NCI-H187 (cell line): Measurements from ENCODE around the gene CENPC.
"Not testable (repeated sequence)": the region's sequence is repeated elsewhere in the genome, so short reads cannot be mapped to it uniquely, and the experiment has no call there.

Source experiments
- DNase-seq, 2 experiments: peaks; one replicate each; lab custom pipeline; 2025; lab: John Stamatoyannopoulos, UW

The CENPC gene

GRCh38 chr4:67466751-67467150 lies 78.6 kb downstream of the CENPC start:
- no peak for DNase-seq

- DNase-seq = no peak
These were observed 79.6 kb downstream of the CENPC start for GRCh38 chr4:67465763-67466052.

DNA sequence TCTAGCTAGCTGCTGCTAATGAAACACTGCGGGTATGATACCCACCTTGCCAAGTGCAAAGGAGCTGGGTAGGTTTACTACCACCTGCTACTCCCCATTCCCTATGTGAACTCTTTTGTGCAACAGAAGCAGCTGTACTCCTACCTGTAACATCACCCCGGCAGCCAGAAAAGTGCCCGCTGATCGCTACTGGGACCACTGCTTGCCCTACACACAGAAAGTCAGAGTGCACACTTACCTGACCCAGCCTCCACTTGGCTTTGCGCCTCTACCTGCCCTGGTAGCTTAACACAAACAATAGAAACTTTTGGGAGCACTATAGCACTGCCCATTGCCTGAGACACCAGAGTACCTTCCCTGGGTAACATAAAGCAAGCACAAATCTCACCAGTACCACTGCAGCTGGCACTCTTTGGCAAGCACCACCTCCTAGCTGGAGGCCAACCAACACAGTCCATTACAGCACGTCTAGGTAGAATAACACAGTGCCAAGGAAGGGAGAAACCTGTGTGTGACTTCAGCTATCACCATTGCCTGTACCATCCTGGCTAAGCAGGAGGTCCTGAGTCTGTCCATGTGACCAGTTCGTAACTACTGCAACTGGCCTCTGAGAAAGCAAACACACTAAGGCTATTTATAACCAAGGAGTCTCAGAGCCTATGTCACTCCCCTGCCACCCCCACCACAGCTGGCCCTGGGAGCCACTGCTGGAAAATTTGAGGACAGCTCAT lies 80.1 kb downstream of the CENPC start:
- DNase-seq = no peak

- no peak for DNase-seq
These were observed 84.7 kb downstream of the CENPC start for GRCh38 chr4:67460574-67460973.

DNA sequence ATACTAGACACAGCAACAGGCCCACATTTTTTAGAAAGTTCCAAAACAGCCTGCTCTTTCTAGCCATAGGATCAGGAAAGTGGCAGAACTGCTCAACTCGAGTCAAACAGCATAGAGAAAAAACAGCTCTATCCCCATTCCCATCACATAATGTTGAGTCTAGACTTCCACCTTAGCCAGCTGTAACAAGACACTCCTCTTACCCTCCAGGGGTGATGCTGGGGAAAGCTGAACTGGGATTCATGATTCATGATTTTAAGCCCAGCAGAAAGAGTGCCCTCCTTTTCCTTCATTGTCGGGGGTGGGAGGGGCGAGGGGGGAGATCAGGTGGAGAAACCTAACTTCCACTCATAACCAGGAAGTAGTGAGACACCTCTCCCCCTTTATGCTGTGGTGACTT lies 86.1 kb downstream of the CENPC start:
- no peak for DNase-seq

DNA sequence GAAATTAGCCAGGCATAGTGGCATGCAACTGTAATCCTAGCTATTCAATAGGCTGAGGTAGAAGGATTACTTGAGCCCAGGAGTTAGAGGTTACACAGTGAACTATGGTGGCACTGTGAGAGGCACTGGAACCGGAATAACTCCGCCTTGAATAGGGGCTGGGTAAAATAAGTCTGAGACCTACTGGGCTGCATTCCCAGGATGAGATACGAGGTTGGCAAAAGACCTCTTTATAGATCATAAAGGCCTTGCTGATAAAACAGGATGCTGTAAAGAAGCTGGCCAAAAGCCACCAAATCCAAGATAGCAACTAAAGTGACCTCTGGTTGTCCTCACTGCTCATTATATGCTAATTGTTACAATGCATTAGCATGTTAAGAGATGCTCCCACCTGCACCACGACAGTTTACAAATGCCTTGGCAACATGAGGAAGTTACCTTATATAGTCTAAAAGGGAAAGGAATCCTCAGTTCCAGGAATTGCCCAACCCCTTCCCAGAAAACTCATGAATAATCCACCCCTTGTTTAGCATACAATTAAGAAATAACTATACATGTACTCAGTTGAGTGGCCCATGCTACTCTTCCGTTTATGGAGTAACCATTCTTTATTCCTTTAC lies 88.6 kb downstream of the CENPC start:
- DNase-seq = no peak

DNA sequence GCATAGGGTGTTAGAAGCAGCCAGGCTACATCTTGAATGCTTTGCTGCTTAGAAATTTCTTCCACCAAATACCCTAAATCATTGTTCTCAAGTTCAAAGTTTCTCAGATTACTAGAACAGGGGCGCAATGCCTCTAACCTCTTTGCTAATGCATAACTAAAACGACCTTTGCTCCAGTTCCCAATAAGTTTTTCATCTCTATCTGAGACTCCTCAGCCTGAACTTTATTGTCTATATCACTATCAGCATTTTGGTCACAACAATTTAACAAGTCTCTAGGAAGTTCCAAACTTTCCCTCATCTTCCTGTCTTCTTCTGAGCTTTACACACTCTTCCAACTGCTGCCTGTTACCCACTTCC lies 92.5 kb downstream of the CENPC start:
- DNase-seq = not testable (repeated sequence)

GRCh38 chr4:67452100-67452845 lies 93.0 kb downstream of the CENPC start:
- DNase-seq = no peak

GRCh38 chr4:67451464-67451863 lies 93.8 kb downstream of the CENPC start:
- no peak for DNase-seq

GRCh38 chr4:67448621-67449020 lies 96.7 kb downstream of the CENPC start:
- DNase-seq = no peak

DNA sequence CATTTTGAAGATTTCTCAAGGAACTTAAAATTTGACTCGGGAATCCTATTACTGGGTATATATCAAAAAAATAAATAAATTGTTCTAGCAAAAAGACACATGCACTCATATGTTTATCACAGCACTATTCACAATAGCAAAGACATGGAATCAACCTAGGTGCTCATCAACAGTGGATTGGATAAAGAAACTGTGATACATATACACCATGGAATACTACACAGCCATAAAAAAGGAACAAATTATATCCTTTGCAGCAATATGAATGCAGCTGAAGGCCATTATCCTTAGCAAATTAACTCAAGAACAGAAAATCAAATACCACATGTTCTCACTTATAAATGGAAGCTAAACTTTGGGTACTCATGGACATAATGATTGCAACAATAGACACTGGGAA lies 97.4 kb downstream of the CENPC start:
- DNase-seq = no peak

- DNase-seq = no peak
These were observed 98.5 kb downstream of the CENPC start for GRCh38 chr4:67446811-67447210.

GRCh38 chr4:67445881-67446280 lies 99.4 kb downstream of the CENPC start:
- DNase-seq = not testable (repeated sequence)

DNA sequence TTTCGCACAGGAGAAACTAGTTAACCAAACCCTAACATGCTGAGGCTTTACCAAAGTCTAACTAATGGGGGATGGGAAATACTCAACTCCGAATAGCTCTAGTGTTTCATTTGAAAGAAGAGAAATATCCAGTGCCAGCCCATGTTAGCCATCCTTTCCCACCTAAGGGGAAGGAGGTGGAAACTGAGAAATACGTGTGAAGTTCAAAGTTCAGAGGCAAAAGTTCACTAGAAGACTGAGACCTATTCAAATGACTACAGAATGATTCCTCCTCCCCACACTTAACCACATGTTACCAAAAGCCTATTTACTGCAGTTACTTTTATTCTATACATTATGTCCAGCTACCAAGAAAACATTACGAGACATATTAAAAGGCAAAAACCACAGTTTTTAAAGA lies 106.3 kb downstream of the CENPC start:
- no peak for DNase-seq

DNA sequence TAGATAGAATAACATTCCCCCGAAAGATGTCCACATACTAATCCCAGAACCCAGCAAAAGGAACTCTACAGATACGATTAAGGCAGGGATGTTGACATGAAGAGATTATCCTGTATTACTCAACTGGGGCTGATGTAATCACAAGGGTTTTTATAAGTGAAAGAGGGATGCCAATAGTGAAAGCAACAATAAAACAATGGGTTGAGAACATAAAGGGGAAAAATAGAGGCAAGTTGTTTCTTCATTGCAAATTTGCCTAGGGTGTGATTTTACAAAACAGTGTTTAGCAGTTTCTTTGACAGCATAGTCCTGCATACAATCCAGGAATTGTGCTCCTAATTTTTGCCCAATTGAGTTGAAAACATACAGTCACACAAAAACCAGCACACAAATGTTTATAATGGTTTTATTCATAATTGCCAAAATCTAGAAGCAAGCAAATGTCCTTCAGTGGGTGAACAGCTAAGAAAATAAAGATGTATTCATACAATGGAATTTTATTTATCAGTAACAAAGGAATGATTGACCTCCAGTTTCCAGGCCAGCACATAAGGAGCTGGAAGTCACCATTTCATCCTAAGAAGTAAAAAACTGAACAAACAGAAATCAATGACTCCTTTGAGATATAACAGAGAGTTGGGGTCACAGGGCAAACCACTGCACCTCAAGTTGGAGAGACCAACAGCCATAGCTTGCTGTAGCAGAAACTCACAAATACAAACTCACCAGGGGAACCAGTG lies 107.2 kb downstream of the CENPC start:
- no peak for DNase-seq

GRCh38 chr4:67436742-67437141 lies 108.6 kb downstream of the CENPC start:
- no peak for DNase-seq

- no peak for DNase-seq
These were observed 114.3 kb downstream of the CENPC start for GRCh38 chr4:67430989-67431388.

- DNase-seq = no peak
These were observed 116.5 kb downstream of the CENPC start for GRCh38 chr4:67428819-67429218.
